KOPT-K1 (cell line): ENCODE results near the gene UBTD2.

ENCODE experiments used
- H3K27ac ChIP-seq: fragments of 200-600 bp; sonication (generic); 2 replicates; pipeline ENCODE4 v1.5.1; 2016; ENCODE audit warnings: antibody characterized with exemption, mild to moderate bottlenecking, low read depth, low read length; ENCODE audit not compliant: poor library complexity, severe bottlenecking
- H3K36me3 ChIP-seq: fragments of 200-600 bp; sonication (generic); 2 replicates; pipeline ENCODE4 v1.5.1; 2017; ENCODE audit warnings: antibody characterized with exemption, mild to moderate bottlenecking, low read length, moderate library complexity; ENCODE audit not compliant: insufficient read depth
- H3K9me3 ChIP-seq: fragments of 200-600 bp; sonication (generic); 2 replicates; pipeline ENCODE4 v1.5.1; 2017; ENCODE audit warnings: antibody characterized with exemption, low read length, mild to moderate bottlenecking; ENCODE audit not compliant: insufficient read depth, poor library complexity, severe bottlenecking

The UBTD2 gene

GRCh38 chr5:172165465-172165864 lies 118.1 kb downstream of the UBTD2 start:
- H3K36me3 ChIP-seq: 0 out of 2 replicates have a peak, but pooled peaks cover 5% of the 10 kb centered on the region
- no peaks in the 10 kb centered on the region for H3K9me3 ChIP-seq
- H3K27ac ChIP-seq: no peak overlapping the region

DNA sequence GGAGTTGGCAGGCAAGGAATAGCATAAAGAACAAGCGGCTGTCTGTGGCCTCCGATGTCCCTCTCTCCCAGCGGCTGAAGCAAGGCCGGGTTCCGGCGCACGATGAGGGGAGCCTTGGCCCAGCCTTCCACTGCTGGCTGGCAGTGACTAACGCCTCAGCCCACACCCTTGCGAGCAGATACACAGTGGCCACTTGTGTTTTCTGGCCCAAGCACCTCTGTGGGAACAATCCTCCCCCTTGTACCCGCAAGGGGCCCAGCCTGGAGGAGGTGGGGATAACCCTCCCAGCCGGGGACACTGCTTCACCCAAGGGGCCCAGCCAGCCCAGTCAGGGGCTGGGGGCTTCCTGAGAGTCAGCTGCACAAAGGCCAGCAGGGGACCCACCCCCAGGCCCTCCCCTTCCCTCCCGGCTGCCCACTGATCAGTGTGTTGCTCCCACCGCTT lies 118.8 kb downstream of the UBTD2 start:
- no peak overlapping the region for H3K27ac ChIP-seq
- H3K36me3 ChIP-seq: 0 out of 2 replicates have a peak, but pooled peaks cover 5% of the 10 kb centered on the region
- H3K9me3 ChIP-seq: no peaks in the 10 kb centered on the region

DNA sequence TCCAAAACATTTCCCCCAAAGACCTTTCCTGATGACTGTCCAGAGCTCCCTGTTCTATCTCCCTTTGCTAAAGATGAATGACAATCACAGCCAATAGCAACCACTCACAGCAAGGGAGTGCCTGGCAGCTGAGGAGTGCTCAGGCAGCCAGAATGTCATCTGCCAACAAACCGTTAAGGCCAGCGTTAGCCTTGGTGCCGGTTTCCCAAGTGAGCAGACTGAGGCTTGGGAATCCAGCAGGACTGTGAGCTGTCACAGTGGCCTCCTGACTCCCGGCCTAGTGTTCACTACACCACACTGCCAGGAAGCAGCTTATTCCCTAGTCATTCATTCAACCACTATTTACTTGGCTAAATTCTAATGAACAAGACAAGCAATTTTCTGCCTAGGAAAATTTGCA lies 120.2 kb downstream of the UBTD2 start:
- H3K9me3 ChIP-seq: peaks cover under 1% of the 10 kb centered on the region
- H3K27ac ChIP-seq: no peak overlapping the region
- 0 out of 2 replicates have a peak, but pooled peaks cover 5% of the 10 kb centered on the region for H3K36me3 ChIP-seq

DNA sequence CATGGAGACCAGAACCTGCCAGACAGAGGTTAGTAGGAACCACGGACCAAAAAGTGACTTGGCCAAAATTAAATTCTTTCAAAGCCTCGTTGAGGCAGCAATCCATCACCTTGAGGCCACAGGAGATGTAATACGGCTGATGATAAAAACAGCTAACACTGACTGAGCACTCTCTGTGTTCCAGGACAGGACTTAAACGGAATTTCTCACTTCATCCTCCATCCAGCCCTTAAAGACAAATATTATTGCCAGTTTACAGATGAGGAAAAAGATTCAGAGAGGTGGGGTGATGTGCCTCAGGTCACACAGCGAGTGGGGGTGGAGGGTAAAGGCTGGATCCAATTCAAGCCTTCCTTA lies 120.6 kb downstream of the UBTD2 start:
- peaks cover 4% of the 10 kb centered on the region for H3K9me3 ChIP-seq
- 0 out of 2 replicates have a peak, but pooled peaks cover 8% of the 10 kb centered on the region for H3K36me3 ChIP-seq
- H3K27ac ChIP-seq: no peak overlapping the region

GRCh38 chr5:172162323-172162986 lies 121.1 kb downstream of the UBTD2 start:
- H3K36me3 ChIP-seq: 0 out of 2 replicates have a peak, but pooled peaks cover 11% of the 10 kb centered on the region
- H3K27ac ChIP-seq: no peak overlapping the region
- peaks cover 4% of the 10 kb centered on the region for H3K9me3 ChIP-seq

DNA sequence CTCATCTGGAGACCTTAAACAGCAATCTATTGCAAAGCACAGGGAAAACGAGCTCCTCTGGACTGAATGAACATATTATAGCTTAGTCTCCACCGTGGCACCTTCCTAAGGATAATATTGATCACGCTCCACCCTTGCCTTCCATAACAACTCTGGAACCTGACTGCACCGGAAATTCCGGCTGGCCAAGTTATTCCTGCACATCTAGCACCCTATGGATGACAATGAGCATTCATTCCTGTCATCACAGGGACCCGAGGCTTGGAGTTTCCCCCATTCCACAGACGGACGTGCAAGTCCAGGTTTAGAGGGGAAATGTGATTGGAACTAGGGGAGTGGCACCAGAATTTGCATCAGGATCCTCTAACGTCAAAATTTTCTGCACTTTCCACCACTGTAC lies 123.1 kb downstream of the UBTD2 start:
- Histone ChIP-seq H3K36me3 (peaks cover 19% of the 10 kb centered on the region), H3K27ac (no peak overlapping the region), H3K9me3 (peaks cover 4% of the 10 kb centered on the region)
